Measurements from ENCODE around the gene CPS1. TPM values are rescaled to one million over a fixed set of nuclear protein-coding genes. Genes with fewer than 3 reads are reported as not detected.

The CPS1 gene
- total RNA-seq, 1 donor from 2014 or later = 3.8 TPM

DNA sequence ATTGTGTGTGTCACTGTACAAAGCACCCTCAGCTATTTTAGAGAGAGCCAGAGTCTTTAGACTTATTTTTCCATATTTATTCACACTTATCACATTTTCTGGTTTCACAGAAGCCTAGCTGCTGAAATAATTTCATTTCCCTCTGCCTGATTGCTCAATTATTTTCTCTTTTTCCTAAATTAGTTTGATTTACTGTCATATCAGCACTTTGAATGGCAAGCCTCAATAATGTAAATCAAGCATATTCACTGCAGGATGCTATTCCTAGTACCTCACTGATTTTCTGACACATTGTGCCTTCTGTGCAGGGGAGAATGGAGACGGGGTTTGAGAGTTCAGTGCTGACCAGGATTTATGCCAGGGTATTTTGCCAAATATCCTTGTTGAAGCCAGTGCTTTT lies 48.3 kb downstream of the CPS1 start:
- no peak for DNase-seq (ENCODE audit: low spot score)

DNA sequence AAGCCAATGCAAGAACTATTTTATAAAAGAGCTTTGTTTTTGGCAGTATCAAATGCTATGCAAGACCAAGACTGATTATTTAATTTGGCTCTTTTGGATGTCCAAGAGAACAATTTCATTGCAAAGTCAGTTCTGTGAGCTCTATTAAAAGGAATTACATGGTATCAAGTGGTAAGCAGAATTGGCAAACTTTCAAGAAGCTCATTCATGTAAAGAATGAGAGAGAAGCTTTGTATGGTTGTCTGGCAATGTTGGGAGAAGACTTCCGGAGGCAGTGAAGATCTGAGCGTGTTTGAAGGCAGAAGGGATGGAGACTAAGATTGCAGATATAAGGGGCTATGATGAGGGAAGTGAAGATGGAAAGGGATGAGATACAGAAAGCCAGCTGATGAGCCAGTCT lies 49.6 kb downstream of the CPS1 start:
- DNase-seq (ENCODE audit: low spot score) = no peak

DNA sequence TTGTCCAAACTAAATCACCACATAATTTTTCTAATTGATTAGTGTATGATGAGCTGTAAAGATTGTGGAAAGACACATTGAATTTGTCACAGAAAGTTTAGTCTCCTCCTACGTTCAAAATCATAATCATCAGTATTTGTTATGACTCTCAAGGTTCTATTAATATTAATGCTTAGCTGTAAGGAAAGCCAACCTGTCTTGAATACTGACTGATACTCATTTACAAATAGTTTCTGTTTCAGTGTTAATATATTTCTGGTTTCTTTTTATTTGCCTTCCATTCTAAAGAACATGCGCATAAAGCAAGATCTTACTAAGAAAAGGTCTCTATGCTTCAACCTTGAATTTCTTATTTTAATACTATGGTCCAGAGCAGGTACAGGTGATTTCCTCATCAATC lies 55.1 kb downstream of the CPS1 start:
- DNase-seq (ENCODE audit: low spot score) = no peak

DNA sequence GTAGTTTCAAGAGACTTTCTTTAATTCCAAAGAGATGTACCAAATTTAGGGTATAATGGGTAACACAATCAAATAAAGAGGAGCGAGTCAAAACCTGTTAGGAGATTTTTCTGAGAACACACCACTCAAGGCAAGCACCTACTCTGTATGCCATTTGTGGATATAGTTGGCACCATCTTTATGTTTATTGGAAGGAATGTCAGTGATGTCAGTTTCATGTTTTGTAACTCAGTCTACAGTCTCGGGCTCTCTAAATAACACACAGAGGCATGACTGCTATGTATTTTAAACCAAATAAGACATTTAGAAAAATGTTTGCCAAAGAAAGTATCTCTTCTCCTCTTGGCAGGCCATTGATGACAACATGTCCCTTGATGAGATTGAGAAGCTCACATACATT lies 59.7 kb downstream of the CPS1 start:
- no peak for DNase-seq (ENCODE audit: low spot score)

DNA sequence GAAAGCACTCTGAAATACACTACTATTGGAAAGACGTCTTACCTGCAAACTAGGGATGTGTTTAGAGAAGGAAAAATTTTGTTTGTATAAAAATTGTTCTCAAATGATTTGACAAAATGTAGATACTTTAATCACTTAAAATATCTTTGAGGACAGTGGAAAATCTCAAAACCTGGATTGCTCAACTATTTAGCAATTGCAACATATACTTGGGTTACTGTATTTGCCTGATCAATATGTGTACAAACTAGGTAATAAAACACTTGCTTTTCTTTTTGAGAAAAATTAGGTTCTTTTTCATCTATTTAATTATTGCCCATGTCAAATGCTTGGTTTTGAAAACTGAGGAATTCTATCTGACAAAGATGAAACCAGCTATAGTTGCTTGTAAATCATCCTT lies 60.9 kb downstream of the CPS1 start:
- DNase-seq (ENCODE audit: low spot score) = no peak

DNA sequence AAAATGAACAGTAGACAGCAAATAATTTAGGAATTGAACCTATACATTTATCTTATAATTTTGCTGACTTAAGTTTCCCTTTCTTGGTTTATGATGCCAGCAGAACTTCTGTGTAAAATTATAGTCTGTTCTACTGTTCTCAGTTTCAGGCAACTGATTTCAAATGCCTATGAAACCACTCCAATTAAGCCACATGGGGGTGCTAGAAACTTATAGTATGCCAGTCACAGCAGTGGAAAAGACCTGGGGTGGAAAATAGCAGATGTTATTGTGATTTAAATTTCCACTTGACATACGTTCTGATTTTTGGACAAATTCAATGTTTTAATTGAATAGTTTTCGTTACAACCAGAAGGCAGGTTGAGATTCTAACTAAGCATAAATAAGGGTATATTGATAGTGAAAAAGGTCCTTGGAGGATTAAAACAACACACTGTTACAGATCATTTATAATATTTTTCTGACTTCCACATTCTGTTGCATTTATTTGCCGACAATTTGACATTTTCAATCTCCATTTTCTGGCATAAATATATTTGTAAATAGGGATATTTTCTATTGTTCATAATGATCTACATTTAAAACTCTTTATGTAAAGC lies 61.4 kb downstream of the CPS1 start:
- DNase-seq (ENCODE audit: low spot score) = no peak

DNA sequence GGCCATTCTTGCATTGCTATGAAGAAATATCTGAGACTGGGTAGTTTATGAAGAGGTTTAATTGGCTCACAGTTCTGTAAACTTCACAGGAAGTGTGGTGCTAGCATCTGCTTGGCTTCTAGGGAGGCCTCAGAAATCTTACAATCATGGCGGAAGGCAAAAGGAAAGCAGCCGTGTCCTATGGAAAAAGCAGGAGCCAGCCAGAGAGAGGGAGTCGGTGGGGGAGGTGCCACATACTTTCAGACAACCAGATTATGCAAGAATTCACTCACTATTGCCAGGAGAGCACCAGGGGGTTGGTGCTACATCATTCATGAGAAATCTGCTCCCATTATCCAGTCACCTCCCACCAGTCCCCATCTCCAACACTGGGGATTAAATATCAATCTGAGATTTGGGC lies 64.1 kb downstream of the CPS1 start:
- DNase-seq (ENCODE audit: low spot score) = no peak

DNA sequence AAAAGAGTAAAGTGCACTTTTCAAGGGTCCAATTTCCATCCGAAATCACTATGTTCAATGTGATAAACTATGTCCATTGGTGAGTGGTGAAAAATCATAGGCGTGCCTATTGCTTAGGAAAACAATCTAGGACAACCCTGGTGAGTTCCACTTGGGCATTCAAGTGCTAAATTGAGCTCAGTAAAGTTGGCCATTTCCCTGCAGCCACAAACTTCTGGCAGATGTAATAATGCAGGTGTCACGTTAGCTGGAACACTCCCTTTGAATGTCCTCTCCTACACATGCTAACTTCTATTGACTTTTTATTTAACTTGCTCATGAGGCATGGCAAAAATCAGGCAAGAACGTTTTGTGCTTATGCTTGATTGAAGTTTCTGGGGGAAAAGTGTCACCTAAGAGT lies 67.1 kb downstream of the CPS1 start:
- DNase-seq (ENCODE audit: low spot score) = no peak

DNA sequence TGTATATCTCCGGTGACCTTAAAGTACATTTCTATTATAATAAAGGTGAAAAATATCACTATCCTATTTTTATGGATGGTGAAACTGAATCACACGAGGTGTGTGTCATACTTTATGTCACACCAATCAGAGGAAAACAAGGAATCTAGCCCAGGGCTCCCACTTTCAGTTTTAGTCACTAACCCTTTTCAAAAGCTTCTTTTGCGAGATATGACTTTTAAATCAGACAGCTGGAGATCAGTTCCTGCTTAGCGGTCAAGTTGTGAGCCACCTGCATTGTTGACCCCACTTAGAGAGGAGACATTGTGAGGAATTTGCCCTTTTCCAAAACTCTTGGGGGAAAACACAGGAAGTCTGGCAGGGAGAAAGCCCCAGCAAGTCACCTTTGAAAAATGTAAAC lies 70.5 kb downstream of the CPS1 start:
- no peak for DNase-seq (ENCODE audit: low spot score)

DNA sequence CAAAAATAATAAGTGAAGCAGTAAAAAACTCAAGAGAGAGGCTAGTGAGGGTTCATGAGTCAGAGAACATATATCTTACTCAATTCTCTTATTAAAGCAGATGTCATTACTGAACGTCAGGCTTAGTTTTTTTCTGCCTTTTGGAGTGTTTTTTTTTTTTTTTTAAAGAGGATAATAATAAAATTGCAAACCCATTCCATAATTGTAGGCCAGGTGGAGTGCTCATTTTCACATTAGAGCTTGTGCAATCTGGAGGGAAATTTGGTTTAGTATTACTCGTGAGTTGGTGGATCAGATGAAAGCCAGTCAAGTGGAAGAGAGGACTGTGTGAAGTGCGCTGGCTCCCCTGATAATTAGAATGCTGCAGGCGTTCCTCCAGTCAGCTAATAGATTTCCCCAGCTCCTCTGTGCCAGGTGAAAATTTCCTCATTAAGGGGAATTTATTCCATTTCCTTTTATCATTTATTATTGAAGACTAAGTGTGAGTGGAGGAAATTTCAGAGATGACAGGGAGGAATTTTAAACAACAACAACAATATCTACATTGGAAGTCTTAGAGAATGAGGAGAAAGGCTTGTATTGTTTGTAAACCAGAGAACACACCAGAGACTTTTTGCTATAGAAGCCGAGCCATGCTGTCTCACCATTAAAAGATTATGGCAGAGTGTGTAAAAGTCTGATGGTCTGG lies 74.6 kb downstream of the CPS1 start:
- DNase-seq (ENCODE audit: low spot score) = no peak

DNA sequence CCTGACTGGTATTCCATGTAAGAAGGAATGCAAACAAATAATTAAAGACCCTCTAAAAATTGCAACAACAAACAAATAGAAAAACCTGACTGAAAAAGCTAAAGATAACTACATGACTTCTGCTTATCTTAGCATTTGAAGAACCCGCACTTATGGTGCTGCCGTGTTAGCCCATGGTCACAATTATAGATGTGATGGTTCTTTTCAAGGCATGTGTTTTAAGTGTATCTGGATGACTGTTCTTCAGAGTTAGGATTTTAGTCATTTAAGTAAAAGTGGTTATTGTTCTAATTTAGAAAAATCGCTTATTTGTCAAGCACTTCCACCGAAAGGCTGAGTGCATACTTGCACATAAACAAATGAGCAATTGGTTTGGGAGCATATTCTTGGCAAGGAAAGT lies 77.3 kb downstream of the CPS1 start:
- no peak for DNase-seq (ENCODE audit: low spot score)

DNA sequence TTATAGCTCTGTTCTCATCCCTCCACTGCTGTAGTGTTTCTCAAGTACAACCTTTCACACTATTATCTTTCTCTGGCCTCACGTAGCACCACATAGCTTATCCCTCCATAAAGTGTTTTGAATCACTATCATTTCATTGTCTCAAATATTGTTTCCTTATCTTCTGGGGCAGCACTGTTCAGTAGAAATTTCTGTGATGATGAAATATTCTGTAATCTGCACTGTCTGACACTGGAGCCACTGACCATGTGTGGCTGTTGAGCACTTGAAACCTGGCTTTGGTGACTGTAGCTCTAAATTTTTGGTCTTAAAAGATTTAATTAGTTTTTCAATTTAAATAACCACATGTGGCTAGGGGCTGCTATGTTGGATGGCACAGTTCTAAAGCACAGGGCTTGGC lies 78.9 kb downstream of the CPS1 start:
- DNase-seq (ENCODE audit: low spot score) = no peak

DNA sequence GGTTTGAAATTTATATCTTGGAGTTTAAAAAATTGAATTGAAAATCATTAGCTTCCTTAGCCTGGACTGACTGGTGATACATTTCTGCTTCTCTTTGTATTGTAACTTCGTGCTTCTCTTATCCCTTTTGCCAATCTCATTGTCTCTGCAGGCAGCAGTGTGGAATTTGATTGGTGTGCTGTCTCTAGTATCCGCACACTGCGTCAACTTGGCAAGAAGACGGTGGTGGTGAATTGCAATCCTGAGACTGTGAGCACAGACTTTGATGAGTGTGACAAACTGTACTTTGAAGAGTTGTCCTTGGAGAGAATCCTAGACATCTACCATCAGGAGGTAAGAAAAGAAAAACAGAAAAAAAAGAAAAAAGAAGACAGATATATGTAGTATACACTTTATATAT lies 85.9 kb downstream of the CPS1 start:
- DNase-seq (ENCODE audit: low spot score) = no peak

DNA sequence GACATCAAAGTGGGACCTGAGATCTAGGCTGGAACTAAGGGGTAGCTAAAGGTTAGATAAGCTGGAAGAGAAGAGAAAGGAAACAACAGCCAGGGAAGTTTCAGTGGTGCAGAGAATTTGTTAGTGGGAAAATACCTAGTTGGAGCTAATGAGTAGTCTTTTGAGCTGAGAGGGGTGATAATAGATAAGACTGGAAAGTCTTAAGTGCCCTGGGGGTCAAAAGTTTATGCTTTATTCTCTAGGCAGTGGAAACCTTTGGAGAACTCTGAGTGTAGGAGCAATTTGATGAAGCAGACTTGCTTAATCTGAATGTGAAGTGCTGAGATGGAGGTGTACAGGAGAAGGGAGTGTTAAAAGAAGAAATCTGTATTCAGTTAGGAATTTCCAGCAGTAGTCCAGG lies 90.8 kb downstream of the CPS1 start:
- DNase-seq (ENCODE audit: low spot score) = no peak

DNA sequence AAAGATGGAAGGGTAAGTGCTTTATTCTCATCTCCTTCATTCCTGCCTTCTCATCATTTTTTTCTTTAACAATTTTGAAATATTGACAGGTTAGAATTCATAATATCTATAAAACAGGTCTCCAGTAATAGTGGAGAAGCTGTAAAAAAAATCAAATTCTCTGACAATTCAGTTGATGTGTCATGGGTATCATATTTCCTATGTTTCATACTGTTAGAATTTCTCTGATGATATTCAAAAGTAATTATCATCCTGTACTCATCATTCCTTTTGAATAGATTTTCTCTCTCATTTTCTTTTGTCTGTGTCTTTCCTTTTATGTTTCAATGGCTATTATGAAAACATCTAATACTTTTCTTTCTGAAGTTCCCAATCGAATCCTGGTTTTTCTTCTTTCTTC lies 97.7 kb downstream of the CPS1 start:
- no peak for DNase-seq (ENCODE audit: low spot score)

DNA sequence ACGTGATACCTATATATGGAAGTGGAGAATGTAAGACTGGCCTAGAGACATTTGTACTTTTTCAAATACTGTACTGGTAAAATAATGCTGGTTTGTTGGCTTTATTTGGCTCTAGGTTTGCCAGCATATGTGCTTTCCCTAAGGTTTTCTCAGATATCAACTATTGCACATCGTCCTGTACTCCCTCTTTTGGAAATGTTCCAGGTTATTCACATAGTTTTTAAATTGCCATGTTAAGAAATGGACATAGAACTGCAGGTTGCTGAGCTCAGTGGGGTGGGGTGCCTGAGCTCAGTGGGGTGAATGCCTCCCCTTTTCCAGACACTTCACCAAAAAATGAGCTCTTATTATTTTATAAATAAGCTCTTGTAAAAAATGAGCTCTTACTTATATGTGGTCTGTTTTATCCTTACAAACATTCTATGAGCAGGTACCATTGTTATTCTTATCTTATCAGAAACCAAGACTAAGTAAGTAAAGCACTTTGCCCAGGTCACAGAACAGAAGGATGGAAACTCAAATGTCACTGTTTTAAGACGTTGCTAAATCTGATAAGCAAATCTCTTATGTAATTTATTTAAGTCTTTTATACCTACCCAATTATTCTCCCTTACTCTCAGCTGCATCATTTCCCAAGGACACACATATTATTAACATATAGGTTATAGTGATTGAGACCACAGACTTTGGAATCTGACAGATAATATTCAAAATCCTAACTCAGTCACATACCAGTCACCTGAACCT lies 99.0 kb downstream of the CPS1 start:
- DNase-seq (ENCODE audit: low spot score) = no peak

DNA sequence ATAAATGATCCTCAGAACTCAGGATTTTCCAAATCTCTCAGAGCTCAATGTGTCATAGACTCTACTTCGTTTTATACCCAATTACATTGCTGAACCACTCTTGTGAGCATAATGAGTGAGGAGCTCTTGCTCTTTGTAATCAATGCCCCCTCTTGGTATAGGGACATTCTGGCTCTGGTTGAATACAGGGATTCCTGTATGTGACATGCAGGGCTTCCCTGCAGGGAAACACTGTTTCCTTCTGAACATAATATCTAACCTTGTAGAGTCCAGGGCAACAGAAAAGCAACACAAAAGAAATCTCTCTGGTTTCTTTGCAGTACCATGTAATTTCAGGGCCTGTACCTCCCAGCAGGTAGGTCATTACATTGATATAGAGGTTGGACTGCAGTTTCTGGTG lies 101.5 kb downstream of the CPS1 start:
- no peak for DNase-seq (ENCODE audit: low spot score)

DNA sequence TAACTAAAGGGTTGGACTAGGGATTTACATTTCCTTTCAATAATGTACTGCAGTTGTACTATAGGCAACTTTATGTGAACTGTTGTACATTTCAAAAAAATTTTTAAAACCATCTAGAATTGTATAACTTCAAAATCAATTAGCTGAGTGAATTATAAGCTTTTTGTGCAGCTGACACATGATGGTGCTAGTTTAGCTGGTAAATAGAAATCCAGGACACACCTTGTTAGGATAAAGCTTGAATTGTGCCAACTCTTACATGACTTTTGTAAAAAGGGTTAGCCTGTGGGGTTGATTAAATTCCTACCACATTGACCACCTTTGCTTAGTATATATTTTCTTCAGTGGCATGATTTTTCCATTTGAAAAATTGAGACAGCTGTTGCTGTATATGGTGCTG lies 104.4 kb downstream of the CPS1 start:
- DNase-seq (ENCODE audit: low spot score) = no peak

DNA sequence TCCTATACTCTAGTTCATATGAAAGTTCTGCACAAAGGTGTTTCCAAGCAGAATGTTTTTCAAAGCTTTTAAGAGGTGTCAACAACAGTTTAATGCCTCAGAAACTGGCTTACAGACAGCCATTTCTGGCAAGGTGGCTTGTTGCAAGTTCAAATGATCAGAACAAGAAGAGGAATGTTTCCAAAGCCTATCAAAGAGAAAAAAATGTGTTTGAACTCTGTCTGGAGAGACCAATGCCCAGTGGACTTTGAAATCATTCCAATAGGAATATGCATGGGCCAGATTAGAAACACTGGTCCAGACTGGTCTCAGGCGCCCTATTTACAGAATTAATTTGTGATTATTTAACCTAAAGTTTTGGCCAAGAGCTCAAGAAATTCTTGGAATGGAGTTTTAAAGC lies 106.2 kb downstream of the CPS1 start:
- DNase-seq (ENCODE audit: low spot score) = no peak

DNA sequence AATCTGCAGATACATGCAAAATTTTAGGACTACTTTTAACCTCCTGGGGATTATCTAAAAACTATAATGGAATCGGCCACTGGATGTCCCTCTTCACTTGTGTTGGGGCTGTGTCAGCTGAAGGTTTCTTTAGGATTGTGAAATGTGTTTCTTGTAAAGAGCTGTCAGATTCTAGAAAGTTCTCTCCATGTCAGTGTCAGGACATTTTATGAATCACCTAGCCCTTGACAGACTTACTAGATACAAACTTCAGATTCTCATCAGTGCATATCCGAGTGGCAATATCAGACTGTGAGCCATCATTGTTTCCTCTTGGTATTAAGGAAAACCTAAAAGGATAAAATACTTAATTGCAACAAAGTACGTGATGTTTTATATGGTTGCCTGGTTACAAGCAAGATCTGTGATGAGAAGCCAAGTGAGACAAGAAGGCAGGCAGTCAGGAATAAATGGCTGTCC lies 107.3 kb downstream of the CPS1 start:
- DNase-seq (ENCODE audit: low spot score) = no peak

DNA sequence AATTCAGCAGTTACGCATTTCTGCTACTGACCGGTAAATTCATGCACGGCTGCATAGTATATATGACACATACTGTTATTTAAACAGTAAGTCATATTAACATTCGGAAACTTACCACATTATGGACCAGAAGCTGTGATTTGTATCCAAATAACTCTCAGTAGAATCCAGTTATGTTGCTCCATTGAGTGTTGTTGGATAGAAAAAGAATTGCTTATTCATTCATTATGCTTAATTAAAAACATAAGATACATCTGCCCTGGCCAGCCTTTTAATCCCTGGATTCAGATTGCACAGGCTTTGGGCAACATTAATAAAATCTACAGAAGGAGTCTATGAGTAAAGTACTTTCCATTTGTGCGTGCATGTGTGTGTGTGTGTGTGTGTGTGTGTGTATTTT lies 111.3 kb downstream of the CPS1 start:
- DNase-seq (ENCODE audit: low spot score) = no peak

DNA sequence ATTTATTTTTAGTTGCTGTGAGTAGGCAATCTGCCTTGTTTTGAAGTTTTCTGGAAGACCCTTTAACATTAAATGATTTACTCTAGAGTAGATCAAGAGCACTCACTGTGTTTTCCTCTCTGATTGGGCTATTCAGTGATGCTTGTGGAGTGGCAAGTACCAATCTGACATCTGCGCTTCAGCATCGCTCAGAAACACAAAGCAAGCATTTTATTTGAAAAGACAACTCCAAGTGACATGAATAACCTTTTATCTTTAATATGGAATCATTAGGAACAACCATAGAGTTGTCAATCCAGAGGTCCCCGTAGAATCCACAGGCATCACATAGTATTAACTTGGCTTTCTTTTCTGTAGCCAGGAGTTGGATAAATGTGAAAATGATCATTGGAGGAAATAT lies 114.7 kb downstream of the CPS1 start:
- no peak for DNase-seq (ENCODE audit: low spot score)

DNA sequence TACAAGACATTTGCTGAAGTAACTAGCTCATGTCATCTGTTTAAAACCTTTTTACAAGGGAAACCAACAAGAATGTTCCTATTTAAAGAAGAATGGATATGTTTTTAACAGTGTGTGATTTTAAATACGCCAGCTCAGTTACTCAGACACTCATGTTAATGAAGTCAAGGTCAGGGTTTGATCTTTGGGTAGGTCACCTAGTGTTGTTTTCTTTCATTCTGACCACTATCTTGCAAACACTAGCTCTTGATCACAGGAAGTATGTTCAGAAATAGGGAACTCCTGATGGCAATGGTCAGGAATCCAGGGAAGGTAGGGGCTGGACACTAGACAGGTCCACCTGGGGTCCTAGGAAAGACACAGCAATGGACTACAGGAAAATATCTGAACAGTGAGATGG lies 116.7 kb downstream of the CPS1 start:
- DNase-seq (ENCODE audit: low spot score) = no peak
